ENCODE results near the gene OR9Q1. TPM values are rescaled to one million over a fixed set of nuclear protein-coding genes. Genes with fewer than 3 reads are reported as not detected.

Gene OR9Q1
- total and polyA plus RNA-seq, 2 experiments from 2014 or later = not detected

DNA sequence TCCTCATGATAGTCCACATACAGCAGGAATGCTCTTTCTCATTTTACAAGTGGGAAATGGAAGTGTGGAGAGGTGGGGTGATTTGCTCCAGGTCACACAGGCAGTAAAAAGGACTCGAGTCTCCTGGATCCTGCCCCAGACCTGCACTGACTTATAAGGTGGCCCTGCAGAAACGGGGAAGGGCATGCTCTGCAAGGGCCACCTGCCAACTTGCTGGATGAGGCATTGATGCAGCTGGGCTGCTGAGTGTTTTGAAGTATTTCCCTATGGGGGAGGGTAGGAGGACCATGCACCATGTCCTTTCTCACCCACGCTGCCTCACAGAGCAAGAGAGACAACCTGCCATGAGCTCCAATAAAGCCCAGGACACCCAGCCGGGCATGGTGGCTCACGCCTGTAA lies 44.0 kb downstream of the OR9Q1 start (continued):
- TF ChIP-seq, protein P1, sequence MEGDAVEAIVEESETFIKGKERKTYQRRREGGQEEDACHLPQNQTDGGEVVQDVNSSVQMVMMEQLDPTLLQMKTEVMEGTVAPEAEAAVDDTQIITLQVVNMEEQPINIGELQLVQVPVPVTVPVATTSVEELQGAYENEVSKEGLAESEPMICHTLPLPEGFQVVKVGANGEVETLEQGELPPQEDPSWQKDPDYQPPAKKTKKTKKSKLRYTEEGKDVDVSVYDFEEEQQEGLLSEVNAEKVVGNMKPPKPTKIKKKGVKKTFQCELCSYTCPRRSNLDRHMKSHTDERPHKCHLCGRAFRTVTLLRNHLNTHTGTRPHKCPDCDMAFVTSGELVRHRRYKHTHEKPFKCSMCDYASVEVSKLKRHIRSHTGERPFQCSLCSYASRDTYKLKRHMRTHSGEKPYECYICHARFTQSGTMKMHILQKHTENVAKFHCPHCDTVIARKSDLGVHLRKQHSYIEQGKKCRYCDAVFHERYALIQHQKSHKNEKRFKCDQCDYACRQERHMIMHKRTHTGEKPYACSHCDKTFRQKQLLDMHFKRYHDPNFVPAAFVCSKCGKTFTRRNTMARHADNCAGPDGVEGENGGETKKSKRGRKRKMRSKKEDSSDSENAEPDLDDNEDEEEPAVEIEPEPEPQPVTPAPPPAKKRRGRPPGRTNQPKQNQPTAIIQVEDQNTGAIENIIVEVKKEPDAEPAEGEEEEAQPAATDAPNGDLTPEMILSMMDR (conservative IDR thresholded peaks at IDR 0.05; ENCODE audit: low read depth in 2 of 2) = no peak

DNA sequence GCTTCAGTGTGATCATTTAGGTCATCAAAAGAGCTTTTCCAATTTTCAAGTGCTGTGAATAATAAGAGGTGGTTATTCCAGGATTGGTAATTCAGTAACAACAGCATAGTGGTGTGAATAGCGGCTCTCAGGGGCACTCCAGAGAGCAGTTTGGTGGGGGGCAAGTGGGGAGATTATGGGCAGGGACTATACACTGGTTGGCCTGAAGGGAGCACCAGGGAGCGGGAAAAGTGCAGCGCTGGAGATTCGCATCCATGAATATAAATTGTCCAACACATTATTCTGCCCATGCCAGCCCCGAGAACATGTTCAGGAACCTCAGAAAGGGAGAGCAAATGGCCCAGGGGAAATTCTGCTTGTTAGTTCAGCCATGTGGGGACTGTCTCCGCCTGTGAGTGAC lies 45.0 kb downstream of the OR9Q1 start:
- ATAC-seq (peak; percentile 62), DNase-seq (ENCODE audit: low spot score) (peak; percentile 43)
- no peaks in the 10 kb centered on the region for H3K36me3 ChIP-seq (ENCODE audit: insufficient read depth)
- Mint-ChIP-seq H3K36me3 (ENCODE audit: low read depth) (no peaks in the 10 kb centered on the region), H3K27me3 (ENCODE audit: insufficient read depth, low read depth, poor library complexity) (no peaks in the 10 kb centered on the region), H3K4me3 (no peak overlapping the region), H3K9me3 (no peaks in the 10 kb centered on the region), H3K27ac (no peak overlapping the region), H3K4me1 (peaks cover 12% of the 10 kb centered on the region)
- H3K27ac ChIP-seq (ENCODE audit: low read depth) = no peak overlapping the region
- no peaks in the 10 kb centered on the region; the same call in 1 of the 2 replicates for H3K4me1 ChIP-seq (ENCODE audit: insufficient read depth)
- no peak overlapping the region for H2AFZ ChIP-seq
- no peaks in the 10 kb centered on the region for H3K27me3 ChIP-seq (ENCODE audit: insufficient read depth)
- H3K79me2 ChIP-seq (replicated peaks; ENCODE audit: insufficient read depth) = no peaks in the 10 kb centered on the region
- no peak overlapping the region for H3K4me2 ChIP-seq
- no peak overlapping the region for H3K4me3 ChIP-seq
- H3F3A ChIP-seq (replicated peaks; ENCODE audit: low read depth) = no peaks in the 10 kb centered on the region
- TF ChIP-seq, protein P1 (conservative IDR thresholded peaks at IDR 0.05; ENCODE audit: low read depth in 2 of 2) = peak; percentile 34; a peak in 3 of 4 replicates
- no peak for TF ChIP-seq POLR2AphosphoS5 (IDR thresholded peaks at IDR 0.05; ENCODE audit: low read depth)
- H4K20me1 ChIP-seq (replicated peaks; ENCODE audit: insufficient read depth) = no peaks in the 10 kb centered on the region
- H3K9me2 ChIP-seq (ENCODE audit: insufficient read depth) = 0 out of 2 replicates have a peak, but pooled peaks cover 11% of the 10 kb centered on the region

DNA sequence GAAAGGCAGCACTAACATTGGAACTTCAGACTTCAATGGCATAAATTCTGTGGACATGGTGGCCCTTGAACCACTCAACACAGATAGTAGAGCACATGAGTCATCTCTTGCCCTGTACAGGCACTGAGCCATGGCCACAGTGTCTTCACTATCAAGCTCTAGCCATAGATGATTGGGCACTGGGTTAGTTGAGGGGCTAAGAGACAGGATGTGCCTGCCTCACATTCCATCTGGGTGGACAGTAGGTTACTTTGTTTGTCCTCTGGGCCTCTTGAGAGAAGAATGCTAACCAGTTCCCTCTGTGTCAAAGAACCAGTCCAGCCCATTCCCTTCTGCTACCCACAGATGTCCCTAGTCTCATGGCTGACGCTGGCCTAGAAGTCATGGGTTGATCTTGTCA lies 46.9 kb downstream of the OR9Q1 start:
- Histone ChIP-seq H3K4me3 (no peak overlapping the region), H3K27me3 (ENCODE audit: insufficient read depth) (no peaks in the 10 kb centered on the region), H3K79me2 (replicated peaks; ENCODE audit: insufficient read depth) (no peaks in the 10 kb centered on the region), H3F3A (replicated peaks; ENCODE audit: low read depth) (no peaks in the 10 kb centered on the region), H3K27ac (ENCODE audit: low read depth) (no peak overlapping the region), H3K4me1 (ENCODE audit: insufficient read depth) (no peaks in the 10 kb centered on the region; the same call in 1 of the 2 replicates), H4K20me1 (replicated peaks; ENCODE audit: insufficient read depth) (no peaks in the 10 kb centered on the region), H3K36me3 (ENCODE audit: insufficient read depth) (no peaks in the 10 kb centered on the region), H2AFZ (no peak overlapping the region), H3K9me2 (ENCODE audit: insufficient read depth) (peaks cover 17% of the 10 kb centered on the region; the same call in 1 of the 2 replicates), H3K4me2 (no peak overlapping the region)
- peaks cover 3% of the 10 kb centered on the region; the same call in 2 of the 3 replicates for H3K4me1 Mint-ChIP-seq
- no peaks in the 10 kb centered on the region for H3K36me3 Mint-ChIP-seq (ENCODE audit: low read depth)
- H3K4me3 Mint-ChIP-seq = no peak overlapping the region
- peaks cover 3% of the 10 kb centered on the region; the same call in 1 of the 3 replicates for H3K9me3 Mint-ChIP-seq
- DNase-seq (ENCODE audit: low spot score) (no peak), ATAC-seq (no peak)
- peak overlapping the region; percentile 82; the same call in 1 of the 2 replicates for H3K27ac Mint-ChIP-seq
- no peaks in the 10 kb centered on the region for H3K27me3 Mint-ChIP-seq (ENCODE audit: insufficient read depth, low read depth, poor library complexity)
- TF ChIP-seq ZNF331 (CRISPR knock-in tag; IDR thresholded peaks at IDR 0.05; ENCODE audit: low read depth) = no peak
- no peak for TF ChIP-seq ZNF114 (CRISPR knock-in tag; IDR thresholded peaks at IDR 0.05)
- TF ChIP-seq EZH2 (IDR thresholded peaks at IDR 0.05; ENCODE audit: low read depth, unreplicated experiment) = no peak
- TF ChIP-seq STAT1 (IDR thresholded peaks at IDR 0.05; ENCODE audit: unreplicated experiment) = no peak
- TF ChIP-seq JUNB (IDR thresholded peaks at IDR 0.05; ENCODE audit: unreplicated experiment) = no peak
- TF ChIP-seq NANOG (IDR thresholded peaks at IDR 0.05; ENCODE audit: borderline replicate concordance) = no peak
- TF ChIP-seq EZH2phosphoT487 (IDR thresholded peaks at IDR 0.05; ENCODE audit: unreplicated experiment) = no peak
- TF ChIP-seq, protein P2, sequence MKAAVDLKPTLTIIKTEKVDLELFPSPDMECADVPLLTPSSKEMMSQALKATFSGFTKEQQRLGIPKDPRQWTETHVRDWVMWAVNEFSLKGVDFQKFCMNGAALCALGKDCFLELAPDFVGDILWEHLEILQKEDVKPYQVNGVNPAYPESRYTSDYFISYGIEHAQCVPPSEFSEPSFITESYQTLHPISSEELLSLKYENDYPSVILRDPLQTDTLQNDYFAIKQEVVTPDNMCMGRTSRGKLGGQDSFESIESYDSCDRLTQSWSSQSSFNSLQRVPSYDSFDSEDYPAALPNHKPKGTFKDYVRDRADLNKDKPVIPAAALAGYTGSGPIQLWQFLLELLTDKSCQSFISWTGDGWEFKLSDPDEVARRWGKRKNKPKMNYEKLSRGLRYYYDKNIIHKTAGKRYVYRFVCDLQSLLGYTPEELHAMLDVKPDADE (IDR thresholded peaks at IDR 0.05) = no peak
- TF ChIP-seq, protein P1 (conservative IDR thresholded peaks at IDR 0.05; ENCODE audit: low read depth in 2 of 2) = no peak

Measured in GM23338 (cell line).